SK-N-MC (cell line): ENCODE results near the gene DSG1.
"Not testable (repeated sequence)": the region's sequence is repeated elsewhere in the genome, so short reads cannot be mapped to it uniquely, and the experiment has no call there.

Experiments
- DNase-seq: peaks from one replicate; pipeline ENCODE4 v3.0.0-alpha.2; 2011; ENCODE audit warnings: low read depth, low spot score
- H3K27ac ChIP-seq: fragments of 200-600 bp; sonication (generic); 2 replicates; pipeline ENCODE4 v1.5.1; 2016; ENCODE audit warnings: mixed run types
- H3K36me3 ChIP-seq: fragments of 200-600 bp; sonication (generic); 2 replicates; pipeline ENCODE4 v1.6.1; 2017; ENCODE audit warnings: antibody characterized with exemption, low read length, mixed read lengths; ENCODE audit not compliant: insufficient read depth
- H3K4me3 ChIP-seq: fragments of 200-600 bp; sonication (generic); 2 replicates; pipeline ENCODE4 v1.5.1; 2016
- H3K9ac ChIP-seq: fragments of 200-600 bp; sonication (generic); 2 replicates; pipeline ENCODE4 v1.8.0; 2017; ENCODE audit warnings: mixed run types, mixed read lengths; ENCODE audit not compliant: insufficient read length
- H3K9me3 ChIP-seq: fragments of 200-600 bp; sonication (generic); 2 replicates; pipeline ENCODE4 v1.6.1; 2017; ENCODE audit warnings: low read depth, mild to moderate bottlenecking, antibody characterized with exemption, low read length, moderate library complexity, mixed read lengths
- EZH2 ChIP-seq: fragments of 200-600 bp; sonication (generic); IDR thresholded peaks from one replicate; pipeline ENCODE4 v1.6.1; 2017; ENCODE audit warnings: antibody characterized with exemption
- FOXP2 ChIP-seq: optimal IDR thresholded peaks from 2 replicates; pipeline ENCODE3; 2011; ENCODE audit warnings: mild to moderate bottlenecking, moderate library complexity; ENCODE audit not compliant: insufficient read depth; ENCODE audit errors: extremely low read length, control extremely low read depth
- POLR2AphosphoS5 ChIP-seq: IDR thresholded peaks from 2 replicates; pipeline ENCODE4 v1.6.1; 2012; ENCODE audit warnings: mild to moderate bottlenecking, low read depth, low read length, borderline replicate concordance

Gene DSG1

DNA sequence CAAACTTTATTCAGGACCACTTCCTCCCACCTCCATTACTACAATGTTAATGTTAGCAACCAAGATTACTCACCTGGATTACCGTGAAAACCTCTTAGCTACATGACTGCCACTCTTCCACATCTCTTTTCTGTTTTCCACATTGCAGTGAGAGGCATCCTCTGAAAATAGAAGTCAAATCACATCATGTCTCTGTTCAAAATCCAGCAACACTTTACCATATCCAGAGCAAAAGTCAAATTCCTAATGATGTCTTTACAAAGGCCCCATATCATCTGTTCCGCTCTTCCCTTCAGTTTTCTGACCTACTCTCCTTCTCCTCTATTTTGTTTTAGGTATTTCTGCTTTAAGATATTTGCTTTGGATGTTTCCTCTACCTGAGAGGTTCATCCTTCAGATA is 37.5 kb upstream of the DSG1 start:
- no peaks in the 10 kb centered on the region for H3K36me3 ChIP-seq
- no peak overlapping the region for H3K27ac ChIP-seq
- no peaks in the 10 kb centered on the region for H3K9me3 ChIP-seq
- no peak for TF ChIP-seq FOXP2
- H3K4me3 ChIP-seq, result no peak overlapping the region
- no peak overlapping the region for H3K9ac ChIP-seq
- no peak for DNase-seq

DNA sequence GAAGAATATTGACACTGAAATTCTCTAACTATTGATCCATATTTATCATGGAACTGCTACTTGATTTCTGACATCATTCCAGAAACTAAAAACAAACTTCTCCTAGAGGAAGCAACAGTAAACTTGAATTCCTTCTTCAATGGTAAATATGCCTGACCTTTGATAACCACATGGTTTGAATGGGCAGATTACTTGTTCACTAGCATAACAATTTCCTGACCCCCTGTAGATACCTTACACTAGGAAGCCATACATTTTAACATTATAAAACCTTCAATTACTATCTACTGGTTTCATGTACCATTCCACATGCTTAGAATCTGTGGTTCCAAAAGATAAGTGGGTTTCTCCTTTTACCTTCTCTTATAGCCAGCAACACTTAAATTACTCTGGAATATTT is 36.5 kb upstream of the DSG1 start:
- TF ChIP-seq POLR2AphosphoS5, result no peak
- Histone ChIP-seq H3K9ac (no peak overlapping the region), H3K4me3 (no peak overlapping the region), H3K9me3 (no peaks in the 10 kb centered on the region), H3K27ac (no peak overlapping the region), H3K36me3 (no peaks in the 10 kb centered on the region)
- DNase-seq, result no peak

DNA sequence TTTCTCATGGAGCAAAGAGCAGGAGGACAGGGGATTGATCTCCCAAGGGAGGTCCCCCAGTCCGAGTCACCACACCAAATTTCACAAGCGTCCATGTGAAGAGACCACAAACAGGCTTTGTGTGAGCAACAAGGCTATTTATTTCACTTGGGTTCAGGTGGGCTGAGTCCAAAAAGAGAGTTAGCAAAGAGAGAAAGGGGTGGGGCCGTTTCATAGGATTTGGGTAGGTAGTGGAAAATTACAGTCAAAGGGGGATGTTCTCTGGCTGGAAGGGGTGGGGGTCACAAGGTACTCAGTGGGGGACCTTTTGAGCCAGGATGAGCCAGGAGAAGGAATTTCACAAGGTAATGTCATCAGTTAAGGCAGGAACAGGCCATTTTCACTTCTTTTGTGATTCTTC is 28.5 kb upstream of the DSG1 start:
- not testable (repeated sequence) for H3K36me3 ChIP-seq, H3K9ac ChIP-seq, H3K27ac ChIP-seq, H3K4me3 ChIP-seq, DNase-seq, H3K9me3 ChIP-seq

DNA sequence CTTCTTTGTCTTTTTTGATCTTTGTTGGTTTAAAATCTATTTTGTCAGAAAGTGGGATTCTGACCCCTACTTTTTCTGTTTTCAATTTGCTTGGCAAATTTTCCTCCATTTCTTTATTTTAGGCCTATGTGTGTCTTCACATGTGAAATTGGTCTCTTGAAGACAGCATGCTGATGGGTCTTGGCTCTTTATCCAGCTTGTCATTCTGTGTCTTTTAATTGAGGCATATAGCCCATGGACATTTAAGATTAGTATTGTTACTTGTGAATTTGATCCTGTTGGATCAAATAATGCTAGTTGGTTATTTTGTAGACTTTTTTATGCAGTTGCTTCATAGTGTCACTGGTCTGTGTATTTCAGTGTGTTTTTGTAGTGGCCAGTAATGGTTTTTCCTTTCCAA is 26.3 kb upstream of the DSG1 start:
- H3K36me3 ChIP-seq, result no peaks in the 10 kb centered on the region
- H3K27ac ChIP-seq, result no peak overlapping the region
- H3K9me3 ChIP-seq, result no peaks in the 10 kb centered on the region
- no peak overlapping the region for H3K9ac ChIP-seq
- H3K4me3 ChIP-seq, result no peak overlapping the region
- TF ChIP-seq POLR2AphosphoS5 (no peak), FOXP2 (no peak), EZH2 (no peak)
- DNase-seq, result no peak

DNA sequence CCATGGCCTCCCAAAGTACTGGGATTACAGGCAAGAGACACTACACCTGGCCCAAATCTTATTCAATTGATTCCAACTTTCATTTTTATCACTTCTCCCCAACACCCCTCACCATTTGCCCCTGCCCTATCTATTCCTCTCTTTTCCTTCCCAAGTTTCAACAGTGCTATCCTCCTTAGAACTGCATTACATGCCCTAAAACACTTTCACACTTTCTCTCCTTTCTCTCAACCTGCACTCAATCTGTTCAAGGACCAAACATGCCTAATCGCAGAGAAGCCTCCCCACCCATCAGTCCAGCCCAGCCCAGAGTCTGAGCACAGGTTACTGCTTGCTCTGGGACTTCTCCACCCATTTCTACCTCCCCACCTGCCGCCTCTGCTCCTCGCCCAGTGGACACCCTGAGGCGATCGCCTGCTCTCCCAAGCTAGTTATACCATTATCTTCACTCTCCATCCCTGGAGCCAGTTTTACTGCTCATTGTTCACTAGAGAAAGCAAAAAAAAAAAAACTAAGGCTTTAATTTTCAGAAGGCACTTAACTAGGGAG is 23.7 kb upstream of the DSG1 start:
- TF ChIP-seq FOXP2 (no peak), EZH2 (no peak), POLR2AphosphoS5 (no peak)
- no peak overlapping the region for H3K27ac ChIP-seq
- H3K9me3 ChIP-seq, result no peaks in the 10 kb centered on the region
- DNase-seq, result no peak
- no peaks in the 10 kb centered on the region for H3K36me3 ChIP-seq
- no peak overlapping the region for H3K9ac ChIP-seq
- no peak overlapping the region for H3K4me3 ChIP-seq

DNA sequence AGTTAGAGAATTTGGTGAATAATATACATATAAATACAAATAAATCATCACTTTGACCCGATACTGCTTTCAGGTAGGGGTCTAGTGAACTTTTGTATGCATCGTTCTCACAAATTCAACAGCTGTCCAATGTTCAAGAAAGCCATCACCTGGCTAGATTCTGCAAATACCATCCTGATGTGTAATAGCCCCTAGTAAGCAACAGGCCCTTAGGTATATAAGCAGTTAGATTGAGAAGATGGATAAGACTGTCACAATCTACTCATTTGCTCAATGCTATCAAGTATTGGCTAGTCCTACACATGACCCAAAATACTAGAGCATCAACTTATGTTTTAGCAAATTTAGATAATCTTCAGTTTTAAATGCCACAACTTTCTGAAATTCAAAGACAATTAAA is 20.7 kb upstream of the DSG1 start:
- no peaks in the 10 kb centered on the region for H3K9me3 ChIP-seq
- TF ChIP-seq FOXP2 (no peak), POLR2AphosphoS5 (no peak), EZH2 (no peak)
- no peak overlapping the region for H3K27ac ChIP-seq
- H3K36me3 ChIP-seq, result no peaks in the 10 kb centered on the region
- no peak overlapping the region for H3K4me3 ChIP-seq
- no peak overlapping the region for H3K9ac ChIP-seq
- no peak for DNase-seq

DNA sequence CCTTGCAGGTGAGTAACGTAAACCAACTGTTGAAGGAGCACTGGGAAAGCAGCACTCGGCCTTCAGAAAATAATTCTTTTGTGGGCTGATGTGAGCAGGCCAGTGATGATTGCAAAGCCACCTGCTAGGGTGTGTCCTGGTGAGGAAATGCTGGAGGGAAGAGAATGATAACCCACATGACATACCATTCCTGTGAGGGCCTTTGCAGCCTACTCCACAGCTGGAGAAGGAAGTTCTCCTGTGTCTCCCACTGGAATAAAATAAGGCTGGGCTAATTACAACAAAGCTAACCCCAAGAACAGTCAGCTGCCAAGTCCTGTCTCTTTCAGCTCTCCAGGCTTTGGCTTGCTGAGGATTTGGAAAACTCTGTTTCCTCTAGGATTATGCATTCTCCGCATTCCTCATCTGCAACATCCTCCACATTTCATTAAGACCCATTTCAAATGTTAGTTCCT is 16.7 kb upstream of the DSG1 start:
- Histone ChIP-seq H3K9ac (no peak overlapping the region), H3K27ac (no peak overlapping the region), H3K4me3 (no peak overlapping the region), H3K36me3 (no peaks in the 10 kb centered on the region), H3K9me3 (no peaks in the 10 kb centered on the region)
- no peak for DNase-seq
- no peak for TF ChIP-seq POLR2AphosphoS5
- no peak for TF ChIP-seq EZH2
- TF ChIP-seq FOXP2, result no peak

DNA sequence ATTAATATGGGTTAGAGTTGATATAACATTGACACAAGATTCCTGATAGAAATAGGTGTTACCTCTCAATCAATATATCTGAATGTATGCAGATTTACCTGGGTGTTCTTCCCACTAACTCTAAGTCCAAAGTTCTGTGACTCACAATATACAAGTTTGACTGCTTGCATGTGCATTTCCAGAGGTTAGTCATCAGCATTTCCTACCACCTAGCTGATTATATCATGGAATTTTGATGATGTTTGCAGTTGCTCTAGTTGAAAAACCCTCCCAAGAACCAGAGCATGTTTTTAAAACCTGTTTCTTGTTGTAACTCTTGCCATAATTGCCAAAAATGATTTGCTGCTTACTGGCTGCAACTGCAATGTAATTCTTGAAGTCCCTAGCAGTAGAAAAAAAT is 15.0 kb upstream of the DSG1 start:
- H3K9me3 ChIP-seq, result no peaks in the 10 kb centered on the region
- H3K9ac ChIP-seq, result no peak overlapping the region
- H3K36me3 ChIP-seq, result no peaks in the 10 kb centered on the region
- no peak overlapping the region for H3K27ac ChIP-seq
- no peak for DNase-seq
- TF ChIP-seq FOXP2, result no peak
- H3K4me3 ChIP-seq, result no peak overlapping the region

DNA sequence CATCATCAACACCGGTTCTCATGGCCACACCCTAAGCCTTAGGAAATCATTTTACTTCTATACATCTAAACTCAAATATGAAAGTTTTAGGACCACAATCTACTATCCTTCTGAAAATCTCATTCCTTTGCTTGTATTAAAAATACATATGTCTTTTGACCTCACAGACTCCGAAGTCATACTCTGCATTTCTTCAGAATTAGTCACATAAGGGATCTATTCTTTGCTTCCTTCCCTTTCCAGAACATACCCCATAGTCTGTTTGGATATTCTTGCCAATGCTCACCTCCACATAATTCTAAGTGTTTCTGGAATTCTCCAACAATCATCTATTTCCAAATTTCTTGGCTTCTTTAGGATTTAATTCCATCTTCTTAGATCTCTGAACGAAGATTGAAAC is 14.2 kb upstream of the DSG1 start:
- no peak overlapping the region for H3K27ac ChIP-seq
- no peak for DNase-seq
- TF ChIP-seq POLR2AphosphoS5 (no peak), FOXP2 (no peak), EZH2 (no peak)
- no peaks in the 10 kb centered on the region for H3K9me3 ChIP-seq
- H3K4me3 ChIP-seq, result no peak overlapping the region
- H3K9ac ChIP-seq, result no peak overlapping the region
- H3K36me3 ChIP-seq, result no peaks in the 10 kb centered on the region
